RWPE2 (cell line): ENCODE results near the gene MBNL1.
"Not testable (repeated sequence)": the region's sequence is repeated elsewhere in the genome, so short reads cannot be mapped to it uniquely, and the experiment has no call there.

ENCODE experiments used
- ATAC-seq: fragments of 200-7000 bp; cut with Tn5 transposase; 3 replicates; pipeline ENCODE4 v1.9.1; 2021; ENCODE audit warnings: low read depth
- DNase-seq: peaks from one replicate; pipeline ENCODE4 v3.0.0-alpha.2; 2020; ENCODE audit warnings: low spot score
- H3K27ac ChIP-seq: fragments of 450-650 bp; 2 replicates; pipeline ENCODE4 v1.5.1; 2017; ENCODE audit warnings: mild to moderate bottlenecking; ENCODE audit not compliant: poor library complexity, severe bottlenecking
- H3K27me3 ChIP-seq: fragments of 250-450 bp; sonication (Bioruptor Pico); 2 replicates; pipeline ENCODE4 v1.5.1; 2021; ENCODE audit warnings: mild to moderate bottlenecking, moderate library complexity; ENCODE audit not compliant: insufficient read depth, poor library complexity, severe bottlenecking
- H3K36me3 ChIP-seq: fragments of 250-450 bp; sonication (Bioruptor Pico); 2 replicates; pipeline ENCODE4 v1.5.1; 2020; ENCODE audit warnings: low read depth, mild to moderate bottlenecking, moderate library complexity
- H3K4me1 ChIP-seq: fragments of 250-450 bp; sonication (Bioruptor Pico); 2 replicates; pipeline ENCODE4 v1.5.1; 2021; ENCODE audit warnings: mild to moderate bottlenecking, moderate library complexity; ENCODE audit not compliant: insufficient read depth, poor library complexity, severe bottlenecking
- H3K4me3 ChIP-seq: fragments of 250-450 bp; sonication (Bioruptor Pico); 2 replicates; pipeline ENCODE4 v1.5.1; 2021; ENCODE audit warnings: mild to moderate bottlenecking, moderate library complexity; ENCODE audit not compliant: severe bottlenecking
- H3K9me3 ChIP-seq: fragments of 250-450 bp; sonication (Bioruptor Pico); 2 replicates; pipeline ENCODE4 v1.5.1; 2021; ENCODE audit warnings: mild to moderate bottlenecking, moderate library complexity; ENCODE audit not compliant: severe bottlenecking
- TF ChIP-seq, protein P1 (sequence below): fragments of 450-650 bp; IDR thresholded peaks from one replicate; pipeline ENCODE4 v1.5.1; 2017; ENCODE audit warnings: mild to moderate bottlenecking, moderate library complexity; ENCODE audit not compliant: poor library complexity, severe bottlenecking

The MBNL1 gene

DNA sequence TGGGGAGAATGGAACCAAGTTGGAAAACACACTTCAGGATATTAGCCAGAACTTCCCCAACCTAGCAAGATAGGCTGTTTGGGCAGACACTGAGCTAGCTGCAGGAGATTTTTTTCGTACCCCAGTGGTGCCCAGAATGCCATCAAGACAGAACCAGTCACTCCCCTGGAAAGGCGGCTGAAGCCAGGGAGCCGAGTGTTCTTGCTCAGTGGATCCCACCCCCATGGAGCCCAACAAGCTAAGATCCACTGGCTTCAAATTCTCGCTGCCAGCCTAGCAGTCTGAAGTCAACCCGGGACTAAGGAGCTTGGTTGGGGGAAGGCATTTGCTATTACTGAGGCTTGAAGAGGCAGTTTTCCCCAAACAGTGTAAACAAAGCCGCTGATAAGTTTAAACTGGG is 152.4 kb downstream of the MBNL1 start:
- ATAC-seq (no peak), DNase-seq (no peak)
- Histone ChIP-seq H3K27ac (no peak overlapping the region), H3K27me3 (no peaks in the 10 kb centered on the region), H3K4me3 (no peak overlapping the region), H3K36me3 (peaks cover 33% of the 10 kb centered on the region), H3K4me1 (no peaks in the 10 kb centered on the region), H3K9me3 (no peaks in the 10 kb centered on the region)
- TF ChIP-seq, protein P1, sequence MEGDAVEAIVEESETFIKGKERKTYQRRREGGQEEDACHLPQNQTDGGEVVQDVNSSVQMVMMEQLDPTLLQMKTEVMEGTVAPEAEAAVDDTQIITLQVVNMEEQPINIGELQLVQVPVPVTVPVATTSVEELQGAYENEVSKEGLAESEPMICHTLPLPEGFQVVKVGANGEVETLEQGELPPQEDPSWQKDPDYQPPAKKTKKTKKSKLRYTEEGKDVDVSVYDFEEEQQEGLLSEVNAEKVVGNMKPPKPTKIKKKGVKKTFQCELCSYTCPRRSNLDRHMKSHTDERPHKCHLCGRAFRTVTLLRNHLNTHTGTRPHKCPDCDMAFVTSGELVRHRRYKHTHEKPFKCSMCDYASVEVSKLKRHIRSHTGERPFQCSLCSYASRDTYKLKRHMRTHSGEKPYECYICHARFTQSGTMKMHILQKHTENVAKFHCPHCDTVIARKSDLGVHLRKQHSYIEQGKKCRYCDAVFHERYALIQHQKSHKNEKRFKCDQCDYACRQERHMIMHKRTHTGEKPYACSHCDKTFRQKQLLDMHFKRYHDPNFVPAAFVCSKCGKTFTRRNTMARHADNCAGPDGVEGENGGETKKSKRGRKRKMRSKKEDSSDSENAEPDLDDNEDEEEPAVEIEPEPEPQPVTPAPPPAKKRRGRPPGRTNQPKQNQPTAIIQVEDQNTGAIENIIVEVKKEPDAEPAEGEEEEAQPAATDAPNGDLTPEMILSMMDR: no peak

DNA sequence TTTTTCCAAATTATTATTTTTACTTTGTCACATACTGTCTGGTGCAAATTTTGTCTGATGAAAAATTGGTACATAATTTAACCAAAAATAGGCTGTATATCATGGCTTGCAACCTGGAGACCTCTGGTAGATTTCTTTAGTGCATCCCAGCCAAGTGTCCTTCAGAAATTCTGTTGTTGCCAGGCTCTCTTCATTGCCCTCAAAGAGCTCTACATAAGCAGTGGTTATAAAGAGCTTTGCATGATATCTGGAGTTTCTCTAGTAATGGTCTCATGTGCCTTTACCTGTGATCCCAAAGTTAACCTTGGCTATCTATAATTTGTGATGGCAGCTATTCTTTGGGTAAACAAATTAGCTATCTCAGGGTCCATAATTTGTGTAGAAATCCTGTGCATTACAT is 157.7 kb downstream of the MBNL1 start:
- no peaks in the 10 kb centered on the region for H3K9me3 ChIP-seq
- H3K27me3 ChIP-seq: no peaks in the 10 kb centered on the region
- TF ChIP-seq, protein P1: no peak
- ATAC-seq (no peak), DNase-seq (no peak)
- H3K4me1 ChIP-seq: no peaks in the 10 kb centered on the region
- peaks cover under 1% of the 10 kb centered on the region for H3K36me3 ChIP-seq
- no peak overlapping the region for H3K27ac ChIP-seq
- H3K4me3 ChIP-seq: no peak overlapping the region

GRCh38 chr3:152428577-152428976 is 159.8 kb downstream of the MBNL1 start:
- no peak overlapping the region for H3K27ac ChIP-seq
- no peaks in the 10 kb centered on the region for H3K4me1 ChIP-seq
- no peak for ATAC-seq
- H3K27me3 ChIP-seq: no peaks in the 10 kb centered on the region
- no peak overlapping the region for H3K4me3 ChIP-seq
- DNase-seq: no peak
- no peaks in the 10 kb centered on the region for H3K9me3 ChIP-seq
- TF ChIP-seq, protein P1: no peak
- peaks cover 18% of the 10 kb centered on the region for H3K36me3 ChIP-seq

- Histone ChIP-seq H3K9me3 (peaks cover 8% of the 10 kb centered on the region), H3K36me3 (peaks cover 32% of the 10 kb centered on the region), H3K27ac (no peak overlapping the region), H3K27me3 (no peaks in the 10 kb centered on the region), H3K4me3 (no peak overlapping the region), H3K4me1 (no peaks in the 10 kb centered on the region)
- DNase-seq (no peak), ATAC-seq (no peak)
- TF ChIP-seq, protein P1: no peak
These were observed 161.7 kb downstream of the MBNL1 start for GRCh38 chr3:152430223-152431002.

GRCh38 chr3:152434142-152434541 is 165.4 kb downstream of the MBNL1 start:
- H3K9me3 ChIP-seq: peaks cover 8% of the 10 kb centered on the region
- TF ChIP-seq, protein P1: no peak
- no peak for ATAC-seq
- peaks cover 32% of the 10 kb centered on the region for H3K36me3 ChIP-seq
- peaks cover 3% of the 10 kb centered on the region for H3K4me1 ChIP-seq
- no peak overlapping the region for H3K27ac ChIP-seq
- H3K27me3 ChIP-seq: no peaks in the 10 kb centered on the region
- DNase-seq: no peak
- no peak overlapping the region for H3K4me3 ChIP-seq

DNA sequence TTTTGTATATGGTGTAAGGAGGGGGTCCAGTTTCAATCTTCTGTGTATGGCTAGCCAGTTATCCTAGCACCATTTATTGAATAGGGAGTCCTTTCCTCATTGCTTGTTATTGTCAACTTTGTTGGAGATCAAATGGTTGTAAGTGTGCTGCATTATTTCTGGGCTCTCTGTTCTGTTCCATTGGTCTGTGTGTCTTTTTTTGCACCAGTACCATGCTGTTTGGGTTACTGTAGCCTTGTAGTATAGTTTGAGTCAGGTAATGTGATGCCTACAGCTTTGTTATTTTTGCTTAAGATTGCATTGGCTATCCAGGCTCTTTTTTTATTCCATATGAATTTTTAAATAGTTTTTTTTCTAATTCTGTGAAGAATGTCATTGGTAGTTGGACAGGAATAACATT is 166.5 kb downstream of the MBNL1 start:
- H3K27ac ChIP-seq, H3K9me3 ChIP-seq, ATAC-seq, H3K4me1 ChIP-seq, H3K4me3 ChIP-seq, H3K27me3 ChIP-seq, DNase-seq: not testable (repeated sequence)
- H3K36me3 ChIP-seq: peaks cover 32% of the 10 kb centered on the region
